Measurements from ENCODE around the gene CYBB.
A peak's percentile ranks its signal among the peaks of the same experiment; 100 is the strongest.

Gene CYBB

DNA sequence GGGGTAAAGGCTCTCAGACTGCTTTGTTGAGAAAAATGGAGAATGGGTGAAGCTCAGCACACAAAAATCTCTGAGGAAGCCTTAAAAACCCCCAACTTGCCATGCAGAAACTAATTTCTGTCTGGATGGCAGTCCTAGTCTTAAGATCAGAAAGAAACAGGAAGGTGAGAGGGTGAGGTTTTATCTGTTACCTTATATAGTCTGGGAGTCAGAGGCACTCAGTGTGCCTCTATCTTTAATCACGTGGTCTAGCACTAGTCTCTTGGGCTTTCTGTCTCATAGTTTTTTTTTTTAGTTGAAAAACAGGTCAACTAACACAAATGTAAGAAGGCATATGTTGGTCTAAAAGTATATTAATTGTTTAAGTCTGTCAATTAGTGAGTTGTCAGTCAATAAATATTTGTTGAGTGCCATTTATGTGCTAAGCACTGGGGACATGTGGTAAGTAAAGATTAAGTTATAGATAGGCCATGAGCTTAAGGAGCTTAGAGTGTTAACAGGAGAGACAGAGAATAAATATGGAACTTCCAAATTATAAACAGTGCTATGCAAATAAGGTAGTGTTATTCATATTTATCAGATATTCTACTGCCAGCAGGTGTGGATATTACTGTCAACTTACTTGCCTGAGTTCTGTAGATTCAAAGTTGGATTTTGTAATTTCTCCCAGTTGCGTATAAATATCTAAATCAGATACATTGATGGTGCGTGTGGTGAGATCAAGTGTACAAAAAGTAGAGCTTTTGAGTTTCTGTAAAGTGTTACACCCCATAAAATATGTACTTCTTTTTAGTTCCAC, 7.0 kb downstream of the CYBB start:
- DNase-seq = no peak

- DNase-seq = no peak
These were observed 7.6 kb downstream of the CYBB start for GRCh38 chrX:37787423-37787869.

DNA sequence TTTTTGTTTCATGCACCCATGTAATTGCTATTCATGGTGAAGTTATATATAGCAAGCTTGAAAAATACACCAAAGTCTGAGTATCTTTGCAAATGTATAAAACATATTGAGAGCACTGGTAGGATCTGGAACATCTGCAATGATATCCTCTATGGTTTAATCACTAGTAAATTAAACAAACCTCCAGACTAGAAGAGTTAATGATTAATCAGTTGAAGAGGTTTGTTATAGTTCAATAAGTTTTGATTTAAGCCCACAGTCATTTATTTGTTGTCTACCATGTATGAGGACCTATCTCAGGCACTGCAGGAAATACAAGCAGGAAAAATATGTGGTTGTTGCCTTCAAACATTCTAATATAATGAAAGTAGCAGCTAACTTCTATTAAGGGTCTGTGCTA, 16.5 kb downstream of the CYBB start:
- no peak for DNase-seq

GRCh38 chrX:37796805-37797204, 16.9 kb downstream of the CYBB start:
- no peak for DNase-seq

DNA sequence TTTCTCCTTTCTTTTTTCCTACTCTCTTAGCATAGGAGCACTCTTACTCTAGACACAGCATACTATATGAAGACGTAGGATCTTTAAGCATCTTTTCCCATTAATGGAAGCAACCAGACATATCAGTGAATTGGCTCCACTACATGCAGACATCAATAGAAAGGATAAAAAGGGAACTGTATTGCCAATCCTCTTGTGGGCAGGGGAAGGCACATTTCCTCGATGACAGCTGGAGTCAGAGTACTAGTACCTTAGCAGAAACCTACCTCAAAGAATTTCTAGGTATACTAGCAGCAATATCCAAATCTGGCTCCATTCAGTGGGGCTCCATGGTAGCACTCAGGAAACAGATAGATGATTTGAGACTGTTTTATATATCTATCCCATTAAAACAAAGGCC, 20.1 kb downstream of the CYBB start:
- DNase-seq = no peak

- DNase-seq = no peak
These were observed 20.9 kb downstream of the CYBB start for GRCh38 chrX:37800717-37801116.

DNA sequence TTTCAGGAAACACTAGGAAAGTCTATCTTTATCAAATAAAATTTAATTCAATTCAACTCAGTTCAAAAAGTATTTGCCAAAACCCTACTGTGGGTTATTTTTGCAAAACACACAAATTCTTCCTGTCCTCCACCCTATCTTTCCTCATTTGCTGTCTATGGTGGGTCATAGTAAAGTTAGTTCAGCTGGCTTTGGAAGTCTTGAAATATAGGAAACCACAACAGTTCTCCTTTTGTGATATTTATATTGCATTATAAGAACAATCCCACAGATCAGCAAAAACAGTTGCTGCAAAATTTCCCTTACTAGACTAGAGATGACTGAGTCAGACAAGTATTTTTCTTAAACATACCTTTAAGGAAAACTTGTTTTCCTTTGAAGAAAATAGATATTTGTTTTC, 22.2 kb downstream of the CYBB start:
- DNase-seq = no peak

GRCh38 chrX:37803057-37803456, 23.2 kb downstream of the CYBB start:
- no peak for DNase-seq

GRCh38 chrX:37809970-37810369, 30.1 kb downstream of the CYBB start:
- no peak for DNase-seq

- DNase-seq = no peak
These were observed 32.3 kb downstream of the CYBB start for GRCh38 chrX:37812110-37812509.

DNA sequence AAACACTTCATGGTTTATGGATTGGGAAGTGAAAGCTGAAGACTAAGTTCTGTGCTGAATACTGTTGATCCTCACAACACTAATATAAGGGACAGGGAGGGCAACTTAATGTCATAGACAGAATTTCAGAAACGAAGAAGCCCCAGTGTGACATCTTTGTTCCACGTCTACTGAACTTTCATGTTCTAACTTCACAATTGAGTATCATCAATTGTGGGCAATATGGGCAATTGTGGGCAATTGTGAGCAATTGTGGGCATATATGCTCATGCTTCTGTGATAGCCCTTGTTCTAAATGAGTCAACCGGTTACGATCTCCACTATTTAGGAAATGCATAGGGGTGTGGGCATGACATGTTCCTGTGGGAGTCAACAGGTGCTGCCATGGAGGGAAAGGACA, 33.7 kb downstream of the CYBB start:
- DNase-seq = no peak

- no peak for DNase-seq
These were observed 35.5 kb downstream of the CYBB start for GRCh38 chrX:37815366-37815765.

- no peak for DNase-seq
These were observed 36.9 kb downstream of the CYBB start for GRCh38 chrX:37816766-37817165.

DNA sequence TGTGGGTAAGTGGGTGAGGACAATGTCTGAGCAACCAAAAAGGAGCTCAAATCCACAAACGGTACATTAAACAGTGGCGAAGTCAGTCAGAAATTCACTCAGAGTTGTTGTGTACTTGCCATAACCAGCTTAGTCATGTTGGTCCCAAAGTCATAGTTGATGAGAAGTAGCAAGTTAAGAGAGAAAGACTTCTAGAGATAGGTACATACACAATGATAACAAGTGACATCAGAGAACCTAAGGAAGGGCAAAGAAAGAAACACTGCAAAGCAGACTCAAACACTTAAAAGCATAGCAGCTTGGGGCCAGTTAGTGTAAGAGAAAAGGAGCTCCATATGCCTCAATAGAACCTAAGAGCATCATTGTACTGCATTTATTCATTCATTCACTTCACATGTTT, 37.3 kb downstream of the CYBB start:
- DNase-seq = no peak

DNA sequence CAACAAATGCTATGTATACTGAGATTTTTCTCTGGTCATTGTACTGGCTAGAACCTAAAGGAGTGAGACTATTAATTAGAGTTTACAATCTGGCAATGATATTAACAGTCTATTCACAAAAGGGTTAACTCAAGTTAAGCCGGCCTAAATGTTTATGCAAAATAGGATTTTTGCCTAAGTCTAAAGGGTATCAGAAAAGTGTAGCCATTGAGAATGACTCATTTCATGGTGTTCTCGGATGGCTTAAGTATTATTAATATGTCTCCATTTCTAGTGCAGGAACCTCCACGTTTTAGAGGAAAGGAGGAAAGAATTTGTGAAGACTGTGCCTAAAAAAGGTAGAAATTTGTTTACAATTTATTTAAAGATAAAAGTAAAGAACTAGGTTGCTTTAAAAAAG, 37.7 kb downstream of the CYBB start:
- DNase-seq = no peak

DNA sequence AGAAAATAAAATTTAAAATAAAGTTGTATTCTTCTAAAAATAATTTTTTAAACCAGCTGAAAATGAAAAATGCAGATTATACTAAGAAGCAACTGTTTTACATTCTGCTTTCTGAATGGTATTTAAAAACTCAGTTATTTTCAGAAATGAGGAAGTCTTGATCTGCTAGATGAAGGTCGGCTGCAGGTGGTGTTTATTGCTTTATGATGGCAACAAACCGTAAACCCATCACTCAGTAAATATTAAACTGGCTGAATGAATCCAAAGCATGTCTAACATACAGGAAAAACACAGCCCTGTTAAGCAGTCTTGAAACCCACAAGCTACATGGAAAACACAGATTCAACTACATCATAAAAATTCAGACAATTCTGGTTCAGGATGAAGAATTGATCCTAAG, 38.2 kb downstream of the CYBB start:
- no peak for DNase-seq

DNA sequence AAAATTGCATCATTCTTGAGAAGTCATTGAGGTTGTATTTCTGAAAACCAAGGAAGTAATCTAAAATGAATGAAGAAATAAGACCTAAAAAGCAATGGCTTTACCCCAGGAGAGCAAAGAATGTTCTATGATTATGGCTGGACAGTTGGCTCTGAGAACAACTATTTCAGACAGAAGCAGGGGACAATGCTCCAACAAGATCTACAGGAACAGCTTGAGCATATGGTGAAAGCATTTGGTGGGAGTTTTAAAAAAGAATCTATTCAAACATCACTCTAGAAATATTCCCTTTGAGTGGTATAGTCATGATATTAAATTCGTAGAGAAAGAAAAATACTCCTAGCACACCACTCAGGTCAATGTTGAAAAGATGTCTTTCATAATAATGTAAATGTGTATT, 40.8 kb downstream of the CYBB start:
- no peak for DNase-seq

DNA sequence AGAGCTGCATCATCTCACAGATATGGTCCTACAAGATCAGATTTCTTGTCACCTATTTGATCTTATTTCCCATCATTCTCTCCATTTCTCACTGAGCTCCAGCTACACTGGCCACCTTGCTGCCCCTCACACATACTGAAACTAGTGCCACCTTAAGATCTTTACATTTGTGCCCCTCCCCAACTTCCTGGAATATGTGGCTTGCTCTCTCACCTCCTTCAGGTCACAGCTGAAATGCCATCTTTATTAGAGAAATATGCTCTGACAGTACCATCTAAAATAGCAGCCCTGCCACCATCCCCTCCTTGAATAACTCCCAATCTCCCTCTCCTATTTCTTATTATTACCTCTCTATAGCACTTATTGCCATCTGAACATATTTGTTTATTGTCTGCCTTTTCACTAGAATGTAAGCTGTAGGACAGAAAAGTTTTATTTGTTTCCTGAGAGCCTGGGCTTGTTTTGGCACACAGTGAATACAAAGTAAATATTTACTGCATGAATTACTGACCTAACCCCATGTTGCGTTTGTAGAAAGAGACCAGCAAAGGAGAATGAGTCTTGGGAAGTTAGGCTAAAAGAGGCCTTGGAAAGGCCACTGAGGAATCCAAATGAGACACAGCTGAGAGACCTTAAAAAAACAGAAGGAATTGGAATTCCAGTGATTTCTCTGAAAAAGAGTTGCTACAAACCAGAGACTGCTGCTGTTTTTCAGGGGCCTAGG, 44.8 kb downstream of the CYBB start:
- no peak for DNase-seq

DNA sequence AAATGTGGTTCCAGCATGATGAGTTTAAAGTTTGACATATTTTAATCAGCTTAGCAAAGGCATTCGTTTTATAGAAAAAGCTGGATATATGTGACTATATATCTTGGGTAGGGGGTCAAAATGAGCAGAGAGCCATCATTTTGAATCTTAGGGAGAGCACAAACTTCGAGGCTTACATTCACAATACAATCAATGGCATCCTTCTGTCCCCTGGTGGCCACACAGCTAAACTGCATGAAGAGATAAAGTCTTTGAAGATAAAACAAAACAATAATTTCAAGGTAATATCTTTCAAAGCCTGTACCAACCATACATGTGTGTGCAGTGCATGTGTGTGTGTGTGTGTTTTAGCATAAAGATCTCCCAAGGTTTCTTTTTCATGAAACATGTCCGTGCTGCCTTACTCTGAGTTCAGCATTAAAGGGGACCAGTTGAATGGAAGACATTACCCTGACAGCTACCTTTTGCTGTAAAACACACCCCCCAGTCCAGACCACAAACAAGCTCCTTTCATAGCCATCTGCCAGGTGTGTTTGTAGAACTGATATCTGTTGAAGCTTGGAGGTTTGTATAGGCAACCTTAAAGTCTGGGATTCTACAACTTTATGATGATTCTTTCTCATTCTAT, 45.5 kb downstream of the CYBB start:
- peak; percentile 32 for DNase-seq

GRCh38 chrX:37829721-37830120, 49.9 kb downstream of the CYBB start:
- no peak for DNase-seq

DNA sequence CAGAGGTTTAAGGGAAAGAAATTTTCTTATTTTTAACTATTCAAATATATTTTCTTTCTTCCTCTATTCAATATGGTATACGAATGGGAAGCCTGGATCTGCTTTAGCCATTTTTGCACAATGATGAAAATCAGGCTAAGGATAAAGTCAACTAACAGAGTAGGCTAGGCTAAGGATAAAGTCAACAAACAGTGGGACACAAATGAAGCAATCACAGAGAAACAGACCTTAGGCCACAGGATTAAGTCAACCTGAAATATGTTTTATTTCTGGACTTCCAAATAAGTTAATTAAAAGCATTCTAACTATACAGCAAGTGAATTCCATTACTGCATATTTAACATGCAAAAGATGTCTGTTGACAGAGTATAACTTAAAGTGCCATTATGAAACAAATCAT, 50.5 kb downstream of the CYBB start:
- no peak for DNase-seq

GRCh38 chrX:37834937-37835336, 55.1 kb downstream of the CYBB start:
- DNase-seq = no peak

DNA sequence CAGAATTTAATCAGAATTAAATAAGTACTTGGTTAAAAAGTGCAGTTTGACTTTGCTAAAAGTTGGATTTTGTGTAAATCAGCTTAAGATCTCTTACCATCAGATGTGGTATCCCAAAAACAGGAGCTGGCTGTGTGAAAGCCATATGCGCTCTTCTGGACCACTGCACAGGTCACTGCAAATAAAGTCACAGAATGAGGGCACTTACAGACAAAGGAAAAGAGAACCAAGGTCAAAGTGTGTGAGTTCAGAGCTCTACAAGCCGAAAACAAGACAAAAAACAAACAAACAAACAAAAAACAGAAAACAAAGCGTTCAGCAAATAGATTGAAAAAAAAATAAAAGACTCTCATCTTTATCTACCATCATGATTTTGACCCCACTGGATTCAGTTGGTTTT, 61.1 kb downstream of the CYBB start:
- DNase-seq = no peak

DNA sequence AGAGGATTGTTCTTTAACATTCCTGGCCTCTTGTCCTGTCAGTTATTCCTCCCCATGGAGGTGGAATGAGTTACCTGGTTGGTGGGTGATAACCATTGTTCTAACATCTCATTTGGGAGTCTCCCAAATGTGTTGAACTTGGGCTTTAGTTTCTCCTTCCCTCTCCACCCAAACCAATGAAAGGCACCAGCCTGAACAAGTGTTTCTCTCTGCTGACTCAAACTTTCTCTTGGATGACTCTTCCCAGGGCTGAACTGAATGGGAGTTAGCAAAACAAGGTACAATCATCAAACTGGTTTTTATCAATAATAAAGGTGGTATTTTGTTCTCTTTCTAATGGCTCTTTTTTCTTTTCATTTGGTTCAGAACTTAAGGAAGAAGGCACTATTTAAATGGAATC, 64.8 kb downstream of the CYBB start:
- no peak for DNase-seq

All from activated T-cell treated with anti-CD3 and anti-CD28 coated beads for 4 hours (primary cell).